Effector CD8-positive, alpha-beta T cell (primary cell): ENCODE measurements around the gene CARD11.

Experiments used
- DNase-seq: peaks from one replicate; lab custom pipeline; 2025; lab: John Stamatoyannopoulos, UW

CARD11 gene

DNA sequence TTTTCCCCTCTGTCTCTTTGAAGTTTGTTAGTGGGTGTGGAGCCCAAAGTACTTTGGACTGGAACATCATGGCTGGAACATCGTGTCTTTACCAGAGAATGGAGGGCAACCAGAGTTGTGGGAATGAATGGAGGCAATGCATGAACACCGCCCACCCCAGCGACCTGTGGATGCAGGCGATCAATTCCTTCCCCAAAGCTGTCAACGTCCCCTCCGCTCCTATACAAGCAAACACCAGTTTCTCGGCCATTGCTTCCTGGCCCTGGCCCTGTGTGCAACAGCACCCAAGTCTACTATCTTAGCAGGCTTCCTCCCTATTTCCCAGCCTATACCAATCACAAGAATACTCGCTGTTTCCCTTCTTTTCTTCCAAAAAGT, 62.6 kb downstream of the CARD11 start:
- DNase-seq: no peak

DNA sequence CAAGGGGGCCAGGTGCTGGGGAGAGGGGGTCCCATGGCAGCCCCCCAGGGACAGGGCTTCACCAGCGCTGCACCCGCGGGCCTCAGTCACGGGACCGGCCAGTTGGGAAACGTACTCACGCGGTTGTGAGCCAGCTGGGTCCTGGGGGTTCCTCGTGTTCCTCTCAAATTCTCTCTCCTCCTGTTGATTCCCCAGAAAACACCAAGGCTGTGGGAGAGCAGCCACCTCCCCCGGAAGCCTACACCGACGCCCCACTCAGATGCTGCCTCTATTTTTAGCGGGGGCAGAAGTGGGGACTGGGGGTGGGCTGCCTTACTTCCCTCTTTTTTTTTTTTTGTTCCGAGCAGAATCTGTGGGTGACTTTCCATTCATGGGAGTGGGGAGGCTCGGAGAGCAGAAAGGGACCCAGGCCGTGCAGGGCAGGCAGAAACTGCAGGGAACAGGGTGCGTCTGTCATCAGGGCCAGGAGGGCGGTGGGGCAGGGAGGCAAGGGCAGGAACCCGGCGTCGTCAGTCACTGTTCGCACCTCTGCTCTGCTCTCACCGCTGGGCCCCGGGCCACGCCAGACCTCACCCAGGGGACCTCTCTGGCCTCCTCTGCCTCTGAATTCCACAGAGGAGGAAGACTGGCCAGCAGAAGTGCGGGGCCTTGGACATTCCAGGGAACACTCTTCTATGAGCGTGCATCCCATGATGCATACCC, 63.1 kb downstream of the CARD11 start:
- no peak for DNase-seq

DNA sequence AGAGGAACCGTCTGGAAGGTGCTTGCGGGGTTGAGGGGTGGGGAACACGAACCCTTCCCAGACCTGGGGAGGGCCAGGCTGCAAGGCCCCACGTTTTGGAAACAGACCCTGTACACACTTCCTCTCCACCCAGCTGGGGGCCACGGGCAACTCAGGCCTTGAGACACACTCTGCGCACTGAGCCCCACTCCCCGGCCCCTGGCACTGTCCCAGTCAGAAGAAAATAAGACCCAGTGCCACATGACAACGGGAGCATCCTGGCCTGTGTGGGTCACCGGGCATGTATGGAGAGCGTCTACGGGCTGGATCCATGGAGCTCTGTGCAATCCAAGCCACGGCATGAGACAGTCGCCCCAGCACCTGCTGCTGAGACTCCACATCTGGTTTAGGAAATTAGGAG, 63.7 kb downstream of the CARD11 start:
- DNase-seq: no peak

DNA sequence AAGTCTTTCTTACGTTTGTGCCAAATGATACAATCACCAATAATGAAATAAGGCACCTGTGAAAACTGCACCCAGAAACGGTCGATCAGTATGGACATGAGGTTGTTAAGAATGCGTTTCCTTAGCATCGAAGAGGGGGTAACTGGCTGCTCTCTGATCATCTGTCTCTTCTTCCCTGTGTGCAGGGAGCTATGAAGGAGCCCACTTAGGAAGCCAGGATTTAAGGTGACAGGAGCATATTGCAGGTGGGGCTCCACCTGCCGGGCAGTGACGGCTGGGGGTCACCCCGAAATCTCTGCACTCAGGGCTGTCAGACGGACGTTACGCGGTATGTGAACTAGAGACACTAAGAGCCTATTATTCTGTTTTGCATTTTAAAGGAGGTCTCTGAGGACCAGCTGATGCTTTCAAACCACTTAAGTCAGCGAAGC, 64.5 kb downstream of the CARD11 start:
- no peak for DNase-seq

DNA sequence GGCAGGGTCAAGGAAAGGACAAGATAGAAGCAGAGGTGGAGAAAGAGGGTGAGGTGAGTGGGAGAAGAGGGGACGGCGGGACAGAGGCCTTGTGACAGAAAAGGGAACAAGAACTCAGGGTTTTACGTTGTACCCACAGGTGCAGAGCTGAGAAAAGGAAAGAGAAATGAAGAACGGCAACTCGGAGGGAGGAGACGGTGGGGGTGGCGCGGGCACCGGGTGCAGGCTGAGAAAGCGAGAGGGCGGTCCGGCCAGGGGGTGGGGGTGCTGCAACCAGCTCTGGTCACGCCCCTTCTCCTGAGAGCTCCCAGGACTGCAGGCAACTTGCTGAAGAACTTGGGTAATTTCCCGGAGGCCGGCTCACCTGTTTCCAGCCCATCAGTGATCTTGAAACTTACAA, 65.3 kb downstream of the CARD11 start:
- DNase-seq: peak; percentile 52

DNA sequence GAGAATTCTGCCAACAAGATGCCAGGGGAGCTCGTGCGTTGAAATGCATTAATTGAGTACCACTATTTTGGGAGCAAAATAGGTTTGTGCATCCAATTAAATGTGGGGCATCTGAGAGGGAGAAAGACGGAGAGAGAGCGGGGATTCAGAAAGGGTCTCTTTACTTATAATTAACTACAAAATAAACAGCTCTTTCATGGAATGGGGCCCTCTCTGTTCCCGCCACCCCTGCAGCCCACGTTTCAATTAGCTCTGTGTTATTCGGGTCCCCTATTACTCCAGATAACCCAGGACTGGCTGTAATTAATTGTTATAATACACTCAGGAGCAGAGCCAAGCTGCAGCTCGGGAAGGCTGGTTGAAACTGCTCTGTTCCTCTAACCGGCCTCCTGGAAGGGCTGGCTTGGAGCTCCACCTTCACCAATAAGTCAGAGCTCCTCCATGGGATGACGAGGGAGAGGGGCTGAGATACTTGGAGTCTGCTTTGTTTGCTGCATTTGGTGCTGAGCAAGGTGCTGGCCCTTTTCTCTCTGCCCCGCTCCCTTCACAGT, 67.8 kb downstream of the CARD11 start:
- DNase-seq: no peak

DNA sequence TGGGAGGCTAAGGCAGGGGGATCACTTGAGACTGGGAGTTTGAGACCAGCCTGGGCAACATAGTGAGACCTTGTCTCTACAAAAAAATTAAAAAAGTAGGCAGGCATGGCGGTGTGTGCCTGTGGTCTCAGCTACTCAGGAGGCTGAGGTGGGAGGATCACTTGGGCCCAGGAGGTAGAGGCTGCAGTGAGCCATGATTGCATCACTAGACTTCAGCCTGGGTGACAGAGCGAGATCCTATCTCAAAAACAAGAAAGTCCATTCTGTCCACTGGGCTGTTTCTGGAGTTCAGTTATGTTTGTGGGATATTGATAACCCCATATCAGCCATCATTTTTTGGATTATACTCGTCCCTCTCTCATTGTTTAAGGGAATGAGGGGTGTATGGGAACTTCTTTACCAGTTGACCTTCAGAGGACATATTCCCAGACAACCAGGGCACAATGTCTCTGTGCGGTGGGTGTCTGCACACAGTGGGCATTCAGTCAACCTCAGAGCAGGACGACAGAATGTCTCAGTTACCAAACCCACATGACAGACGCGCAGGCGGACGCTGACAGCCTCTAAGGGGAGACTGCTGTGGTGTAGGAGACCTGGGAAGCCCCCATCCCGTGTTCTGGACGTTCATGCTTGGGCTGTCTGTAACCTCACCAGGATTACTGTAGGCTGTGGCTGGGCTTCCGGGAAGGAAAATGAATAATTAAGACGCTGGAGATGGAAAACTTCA, 69.4 kb downstream of the CARD11 start:
- DNase-seq: no peak

DNA sequence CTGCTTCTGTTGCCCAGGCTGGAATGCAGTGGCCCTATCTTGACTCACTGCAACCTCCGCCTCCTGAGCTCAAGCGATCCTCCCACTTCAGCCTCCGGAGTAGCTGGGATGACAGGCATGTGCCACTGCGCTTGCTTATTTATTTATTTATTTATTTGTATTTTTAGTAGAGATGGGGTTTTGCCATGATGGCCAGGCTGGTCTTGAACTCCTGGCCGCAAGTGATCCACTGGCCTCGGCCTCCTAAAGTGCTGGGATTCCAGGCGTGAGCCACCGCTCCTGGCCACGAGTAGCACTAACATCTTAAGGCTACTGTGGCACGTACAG, 70.9 kb downstream of the CARD11 start:
- no peak for DNase-seq

DNA sequence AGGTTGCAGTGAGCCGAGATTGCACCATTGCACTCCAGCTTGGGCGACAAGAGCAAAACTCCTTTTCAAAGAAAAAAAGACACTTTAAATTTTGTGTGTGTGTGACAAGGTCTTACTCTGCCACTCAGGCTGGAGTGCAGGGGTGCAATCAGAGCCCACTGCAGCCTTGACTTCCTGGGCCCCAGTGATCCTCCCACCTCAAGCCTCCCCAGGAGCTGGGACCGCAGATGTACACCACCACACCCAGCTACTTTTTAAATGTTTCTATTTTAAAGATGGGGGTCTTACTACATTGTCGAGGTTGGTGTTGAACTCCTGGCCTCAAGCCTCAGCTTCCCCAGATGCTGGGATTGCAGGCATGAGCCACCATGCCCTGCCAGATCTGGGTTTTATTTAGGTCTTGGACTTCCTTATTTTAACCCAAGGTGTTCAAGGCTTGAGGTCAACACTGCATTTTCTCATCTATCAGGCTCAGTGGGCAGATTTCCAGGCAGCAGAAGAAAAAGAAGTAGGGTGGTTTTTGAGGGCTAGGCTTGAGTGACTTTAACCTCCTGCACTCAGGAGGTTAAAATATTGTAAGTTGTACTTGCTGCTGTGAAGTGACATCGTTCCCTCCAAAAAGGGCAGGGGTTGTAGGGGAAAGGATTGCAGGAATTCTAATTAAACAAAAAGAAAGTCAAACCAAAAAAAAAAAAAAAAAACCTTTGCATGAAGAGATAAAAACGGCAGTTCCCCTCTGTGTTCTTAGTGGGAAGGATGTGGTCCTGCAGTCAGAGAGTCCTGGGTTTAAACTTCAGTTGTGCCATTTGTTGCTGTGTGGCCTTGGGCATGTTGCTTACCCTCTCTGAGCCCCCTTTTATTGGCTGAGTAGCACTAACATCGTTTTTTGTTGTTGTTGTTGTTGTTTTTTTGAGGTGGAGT, 71.5 kb downstream of the CARD11 start:
- no peak for DNase-seq

DNA sequence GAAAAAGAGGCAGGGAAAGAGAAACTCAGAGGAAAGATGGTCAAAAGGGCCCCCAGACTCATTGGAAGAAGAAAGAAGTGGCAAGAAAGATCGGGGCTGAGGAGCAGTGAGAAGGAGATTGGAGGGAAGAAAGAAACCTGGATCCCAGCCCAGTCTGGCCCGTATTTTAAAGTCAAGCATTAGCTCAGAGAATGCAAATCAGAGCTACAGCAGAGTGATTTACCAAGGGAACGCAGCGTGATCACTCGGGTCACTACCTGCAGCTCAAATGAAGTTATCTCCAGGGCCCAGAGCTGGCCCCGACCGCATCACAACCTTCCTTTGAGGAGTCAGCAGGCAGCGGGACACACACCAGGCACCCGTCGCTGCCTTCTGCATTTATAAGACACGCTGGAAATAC, 72.8 kb downstream of the CARD11 start:
- DNase-seq: no peak

DNA sequence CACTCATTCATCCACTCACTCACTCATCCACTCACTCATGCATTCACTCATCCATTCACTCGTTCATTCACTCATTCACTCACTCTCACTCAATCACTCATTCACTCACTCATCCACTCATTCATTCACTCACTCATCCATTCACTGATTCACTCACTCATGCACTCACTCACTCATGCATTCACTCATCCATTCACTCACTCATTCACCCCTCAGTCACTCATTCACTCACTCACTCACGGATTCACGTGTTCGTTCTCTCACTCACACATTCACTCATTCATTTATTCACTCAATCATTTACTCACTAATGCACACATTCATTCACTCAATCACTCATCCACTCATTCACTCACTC, 73.4 kb downstream of the CARD11 start:
- no peak for DNase-seq

DNA sequence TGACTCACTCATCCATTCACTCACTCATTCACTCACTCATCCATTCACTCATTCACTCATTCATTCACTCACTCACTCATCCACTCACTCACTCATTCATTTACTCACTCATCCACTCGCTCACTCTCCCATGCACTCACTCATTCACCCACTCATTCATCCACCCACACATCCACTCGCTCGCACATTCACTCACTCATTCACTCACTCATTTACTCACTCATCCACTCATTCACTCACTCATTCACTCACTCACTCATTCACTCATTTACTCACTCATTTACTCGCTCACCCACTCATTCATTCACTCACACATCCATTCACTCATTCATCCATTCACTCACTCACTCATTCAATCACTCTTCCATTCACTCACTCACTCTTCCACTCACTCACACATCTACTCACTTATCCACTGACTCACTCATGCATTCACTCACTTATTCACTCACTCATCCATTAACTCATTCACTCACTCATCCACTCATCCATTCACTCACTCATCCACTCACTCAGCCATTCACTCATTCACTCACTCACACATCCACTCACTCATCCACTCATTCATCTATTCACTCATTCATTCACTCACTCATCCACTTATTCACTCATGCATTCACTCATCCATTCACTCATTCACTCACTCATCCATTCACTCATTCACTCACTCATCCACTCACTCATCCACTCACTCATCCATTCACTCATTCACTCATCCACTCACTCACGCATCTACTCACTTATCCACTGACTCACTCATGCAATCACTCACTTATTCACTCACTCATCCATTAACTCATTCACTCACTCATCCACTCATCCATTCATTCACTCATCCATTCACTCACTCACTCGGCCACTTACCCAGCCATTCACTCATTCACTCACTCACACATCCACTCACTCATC, 74.0 kb downstream of the CARD11 start:
- no peak for DNase-seq

DNA sequence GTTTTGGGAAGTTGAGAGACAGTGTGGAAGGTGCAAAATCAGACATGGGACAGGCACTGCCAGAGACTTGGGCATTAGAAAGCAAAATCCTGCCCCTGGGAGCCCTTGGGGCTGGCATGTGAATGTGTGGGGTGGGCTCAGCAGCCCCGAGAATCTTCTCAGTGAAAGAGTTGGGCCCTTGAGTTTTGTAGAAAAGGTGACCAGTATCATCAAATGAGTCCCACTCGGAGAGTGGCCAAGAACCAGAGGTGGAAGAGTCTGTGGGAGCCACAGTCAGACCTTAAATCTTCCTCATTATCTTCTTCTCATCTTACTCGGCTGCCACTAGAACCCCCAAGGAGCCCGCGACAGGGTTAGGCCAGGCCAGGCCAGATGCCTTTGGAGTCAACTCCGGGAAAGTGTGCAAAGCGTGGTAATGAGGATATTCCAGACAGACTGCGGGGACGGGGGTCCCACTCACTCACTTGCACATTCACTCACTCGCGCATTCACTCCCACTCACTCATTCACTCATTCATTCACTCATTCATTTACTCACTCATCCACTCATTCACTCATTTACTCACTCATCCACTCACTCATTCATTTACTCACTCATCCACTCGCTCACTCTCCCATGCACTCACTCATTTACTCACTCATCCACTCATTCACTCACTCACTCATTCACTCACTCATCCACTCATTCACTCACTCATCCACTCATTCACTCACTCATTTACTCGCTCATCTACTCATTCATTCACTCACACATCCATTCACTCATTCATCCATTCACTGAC, 74.9 kb downstream of the CARD11 start:
- no peak for DNase-seq

DNA sequence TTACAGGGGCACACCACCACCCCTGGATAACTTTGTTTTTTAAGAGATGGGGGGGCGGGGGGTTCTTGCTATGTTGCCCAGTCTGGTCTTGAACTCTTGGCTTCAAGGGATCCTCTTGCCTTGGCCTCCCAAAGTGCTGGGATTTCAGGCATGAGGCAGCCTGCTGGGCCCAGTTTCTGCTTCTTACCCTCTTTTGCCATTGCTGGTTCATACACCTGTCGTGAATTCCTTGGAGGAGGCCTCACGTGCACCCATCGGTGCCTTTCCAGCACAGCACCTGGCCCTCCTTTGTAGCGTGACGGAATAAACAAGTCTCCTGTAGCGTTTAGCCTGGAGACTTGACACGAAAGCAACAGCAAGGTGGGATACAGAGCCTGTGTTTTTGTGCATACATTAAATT, 75.5 kb downstream of the CARD11 start:
- DNase-seq: no peak

DNA sequence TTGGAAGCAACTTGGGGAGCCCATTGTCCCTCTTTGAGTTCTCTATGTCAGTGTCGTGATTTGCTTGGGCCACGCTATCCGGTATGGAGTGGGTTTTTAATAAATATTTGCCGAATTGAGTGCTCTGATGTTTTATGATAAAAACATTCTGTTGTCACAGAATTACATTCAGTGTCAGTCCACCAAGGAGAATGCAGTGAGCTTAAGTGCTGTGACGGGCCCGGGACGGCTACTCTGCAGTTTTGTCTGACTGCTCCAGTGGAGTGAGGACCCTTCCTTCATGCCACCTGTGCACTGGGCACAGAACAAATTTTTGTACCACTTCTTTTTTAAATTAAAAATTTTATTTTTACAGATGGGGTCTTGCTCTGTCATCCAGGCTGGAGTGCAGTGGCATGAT, 76.0 kb downstream of the CARD11 start:
- DNase-seq: no peak

DNA sequence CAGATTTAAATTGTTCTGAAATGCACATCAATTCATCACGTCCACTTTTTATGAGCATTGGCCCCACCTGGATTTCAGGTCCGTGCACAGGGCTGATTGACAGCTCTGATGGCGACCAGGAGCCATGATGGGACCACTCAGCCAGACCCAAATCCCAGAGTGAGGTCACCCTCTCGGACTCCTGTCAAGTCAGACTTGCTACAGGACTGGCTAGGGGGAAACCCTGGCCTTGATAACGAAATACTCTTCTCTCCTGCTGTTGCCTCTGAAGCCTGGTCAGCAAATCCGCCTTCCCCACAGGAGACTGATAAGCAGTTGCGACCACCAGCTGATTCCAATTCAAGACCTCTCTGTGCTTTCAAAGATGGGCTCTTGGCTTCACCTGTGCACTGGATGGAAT, 76.4 kb downstream of the CARD11 start:
- no peak for DNase-seq

DNA sequence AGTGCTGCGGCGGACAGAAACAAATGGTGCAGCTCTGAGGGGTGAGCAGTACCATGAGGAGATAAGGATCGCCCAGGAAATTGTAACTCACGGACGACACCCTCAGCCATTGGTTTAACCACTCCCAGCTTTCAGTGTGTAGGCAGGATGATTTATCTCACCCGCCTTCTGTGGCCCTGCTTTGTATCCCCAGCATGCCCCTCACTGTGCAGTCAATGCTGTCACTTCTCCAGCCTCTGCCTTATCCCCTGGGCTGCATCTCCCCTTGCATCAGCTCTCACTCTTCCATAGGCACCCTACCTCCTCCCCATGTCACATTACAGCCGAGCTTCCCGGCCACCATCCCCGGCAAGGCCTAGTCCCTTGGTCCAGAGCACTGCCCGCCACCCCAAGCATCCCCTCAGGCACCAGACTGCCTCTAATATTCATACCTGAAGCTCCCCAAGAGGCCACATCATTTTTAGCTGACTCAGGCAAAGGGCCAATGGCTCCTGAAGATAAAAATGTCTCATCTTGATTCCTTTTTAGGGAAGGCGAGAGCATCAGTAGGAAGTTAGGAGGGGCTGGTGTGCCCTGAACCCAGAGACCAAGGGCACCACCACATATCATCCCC, 77.1 kb downstream of the CARD11 start:
- no peak for DNase-seq

DNA sequence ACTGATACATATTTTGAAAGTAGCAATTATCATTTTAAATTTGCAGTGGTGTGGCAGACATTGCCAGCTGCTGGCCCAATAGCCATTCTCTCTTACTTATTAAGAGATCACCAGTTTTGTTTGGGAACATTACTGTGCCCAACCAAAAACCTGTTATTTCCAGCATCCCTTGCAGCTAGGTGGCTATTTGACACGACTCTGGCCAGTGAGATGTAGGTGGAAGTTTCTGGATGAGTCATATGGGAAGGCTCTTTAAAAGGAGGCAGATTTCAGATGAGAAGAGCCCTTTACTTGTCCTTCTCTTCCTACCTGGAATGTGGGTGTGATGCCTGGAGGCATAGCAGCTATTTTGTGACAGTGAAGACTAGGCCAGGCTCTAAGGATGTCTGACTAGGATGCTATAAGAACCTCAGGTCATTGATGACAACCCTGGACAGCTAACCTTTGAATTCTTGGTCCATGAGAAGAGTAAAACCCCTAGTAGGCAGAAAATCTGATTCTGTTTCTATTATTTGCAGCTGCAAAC, 77.9 kb downstream of the CARD11 start:
- no peak for DNase-seq

DNA sequence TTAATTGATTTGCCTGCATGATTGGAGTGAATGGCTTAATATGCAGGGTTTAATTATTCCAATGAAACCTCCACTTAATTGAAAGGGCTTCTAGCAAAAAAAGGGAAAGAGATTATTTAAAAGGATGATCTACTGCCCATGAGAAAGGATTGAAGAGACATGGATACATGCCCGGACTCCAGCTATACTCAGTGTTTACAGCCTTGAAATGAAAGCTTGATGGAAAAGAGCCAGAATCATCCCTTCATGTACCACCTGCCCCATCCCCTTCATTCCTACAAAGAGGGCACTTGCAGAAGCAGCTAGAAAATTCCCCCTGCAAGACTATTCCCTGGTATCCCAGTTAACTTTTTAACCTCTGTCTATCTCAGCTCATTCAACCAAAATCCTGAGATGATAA, 78.4 kb downstream of the CARD11 start:
- DNase-seq: no peak

DNA sequence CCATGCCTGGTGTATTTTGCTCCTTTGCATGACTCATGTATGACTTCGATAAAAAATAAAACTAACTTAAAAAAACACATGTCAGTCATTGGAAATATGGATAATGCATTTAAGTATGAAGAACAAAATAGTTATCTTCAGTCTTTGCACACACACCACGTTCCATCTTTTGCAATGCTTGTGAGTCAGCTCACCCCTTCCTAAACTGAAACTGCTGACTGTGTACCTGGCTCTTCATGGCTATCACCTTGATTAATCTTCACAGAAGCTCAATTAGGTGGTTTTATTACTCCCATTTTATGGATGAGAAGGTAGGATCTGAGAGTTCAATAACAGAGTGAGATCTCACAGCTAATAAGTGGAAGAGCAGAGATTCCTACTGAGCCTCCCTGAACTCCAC, 79.5 kb downstream of the CARD11 start:
- DNase-seq: no peak
